Testis (tissue), 2 donors: Measurements from ENCODE around the gene ZNF860.

Source experiments
- POLR2A ChIP-seq: fragments of 450-650 bp; IDR thresholded peaks from one replicate; pipeline ENCODE4 v1.6.1; 2017; ENCODE audit warnings: antibody characterized with exemption, mild to moderate bottlenecking, moderate library complexity
- TF ChIP-seq, protein P1 (sequence below), 3 experiments: fragments of 450-650 bp in 2 of 3; fragments of 200-600 bp in 1 of 3; sonication (generic) in 1 of 3; IDR thresholded peaks; one replicate each; pipeline ENCODE4 v1.5.1; 2016 to 2019; ENCODE audit warnings: antibody characterized with exemption in 3 of 3, mild to moderate bottlenecking in 2 of 3, moderate library complexity in 1 of 3

DNA sequence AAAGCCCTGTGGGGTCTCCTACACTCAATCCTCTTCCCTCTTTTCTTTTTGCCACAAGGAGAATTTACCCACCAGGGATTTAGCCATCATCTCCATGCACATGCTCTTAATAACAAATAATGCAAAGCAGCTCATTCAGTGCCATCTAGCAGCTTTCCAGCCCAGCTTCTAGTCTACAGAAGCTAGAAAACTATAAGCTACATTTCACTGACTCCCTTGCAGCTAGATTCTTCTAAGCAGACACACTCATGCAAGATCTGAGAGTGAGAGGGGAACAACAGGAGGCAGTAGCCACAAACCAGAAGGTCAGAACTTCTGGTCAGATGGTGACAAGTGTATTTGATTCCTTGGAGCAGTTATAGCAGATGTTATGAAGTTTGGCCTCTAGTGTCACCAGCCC is 26.0 kb upstream of the ZNF860 start:
- TF ChIP-seq, protein P1, sequence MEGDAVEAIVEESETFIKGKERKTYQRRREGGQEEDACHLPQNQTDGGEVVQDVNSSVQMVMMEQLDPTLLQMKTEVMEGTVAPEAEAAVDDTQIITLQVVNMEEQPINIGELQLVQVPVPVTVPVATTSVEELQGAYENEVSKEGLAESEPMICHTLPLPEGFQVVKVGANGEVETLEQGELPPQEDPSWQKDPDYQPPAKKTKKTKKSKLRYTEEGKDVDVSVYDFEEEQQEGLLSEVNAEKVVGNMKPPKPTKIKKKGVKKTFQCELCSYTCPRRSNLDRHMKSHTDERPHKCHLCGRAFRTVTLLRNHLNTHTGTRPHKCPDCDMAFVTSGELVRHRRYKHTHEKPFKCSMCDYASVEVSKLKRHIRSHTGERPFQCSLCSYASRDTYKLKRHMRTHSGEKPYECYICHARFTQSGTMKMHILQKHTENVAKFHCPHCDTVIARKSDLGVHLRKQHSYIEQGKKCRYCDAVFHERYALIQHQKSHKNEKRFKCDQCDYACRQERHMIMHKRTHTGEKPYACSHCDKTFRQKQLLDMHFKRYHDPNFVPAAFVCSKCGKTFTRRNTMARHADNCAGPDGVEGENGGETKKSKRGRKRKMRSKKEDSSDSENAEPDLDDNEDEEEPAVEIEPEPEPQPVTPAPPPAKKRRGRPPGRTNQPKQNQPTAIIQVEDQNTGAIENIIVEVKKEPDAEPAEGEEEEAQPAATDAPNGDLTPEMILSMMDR (IDR thresholded peaks at IDR 0.05) = no peak
- TF ChIP-seq POLR2A = no peak
